Peyer's patch (tissue), 4 donors: ENCODE results near the gene FARP1. TPM values are rescaled to one million over a fixed set of nuclear protein-coding genes. Genes with fewer than 3 reads are reported as not detected.

Experiments used
- DNase-seq, 3 donors: peaks; one replicate each; pipeline ENCODE4 v3.0.0-alpha.2; 2017 to 2019
- H3K27ac ChIP-seq, 4 donors: fragments of 200-600 bp; sonication (generic); one replicate each; pipeline ENCODE4 v1.5.1; 2016 to 2019
- H3K27me3 ChIP-seq, 2 donors: fragments of 200-600 bp; sonication (generic); one replicate each; pipeline ENCODE4 v1.5.1; 2019
- H3K36me3 ChIP-seq, 3 donors: fragments of 200-600 bp; sonication (generic); one replicate each; pipeline ENCODE4 v1.5.1; 2016 to 2019
- H3K4me1 ChIP-seq, 4 donors: fragments of 200-600 bp; sonication (generic); one replicate each; pipeline ENCODE4 v1.5.1; 2016 to 2019
- H3K4me3 ChIP-seq, 4 donors: fragments of 200-600 bp; sonication (generic); 1 replicate in 3 of 4; 2 replicates in 1 of 4; pipeline ENCODE4 v1.5.1; 2016 to 2019; ENCODE audit warnings: mild to moderate bottlenecking in 1 of 4
- H3K9me3 ChIP-seq, 4 donors: fragments of 200-600 bp; sonication (generic); one replicate each; pipeline ENCODE4 v1.5.1; 2016 to 2019; ENCODE audit warnings: mild to moderate bottlenecking in 1 of 4
- CTCF ChIP-seq, 6 experiments: fragments of 450-650 bp in 4 of 6; fragments of 200-600 bp in 2 of 6; sonication (generic) in 1 of 6; IDR thresholded peaks; one replicate each; pipeline ENCODE4 v1.5.1; 2017 to 2019; ENCODE audit warnings: antibody characterized with exemption in 6 of 6, mild to moderate bottlenecking in 3 of 6, moderate library complexity in 1 of 6
- POLR2A ChIP-seq, 2 donors: fragments of 450-650 bp; IDR thresholded peaks; one replicate each; pipeline ENCODE4 v1.5.1; 2017; ENCODE audit warnings: antibody characterized with exemption in 2 of 2, mild to moderate bottlenecking in 2 of 2, moderate library complexity in 2 of 2
- total RNA-seq, 4 donors: library from RNA; depleted of rRNA; stranded (reverse); fragments of >200 nt; gene quantifications; one replicate each; pipeline ENCODE4 v1.1.0, GENCODE V29; 2016

The FARP1 gene
- total RNA-seq, 4 donors from 2014 or later, result 10.6 to 61.1 (median 14.9) TPM

GRCh38 chr13:98436233-98436910 lies 293.5 kb downstream of the FARP1 start:
- H3K4me1 ChIP-seq, result no peaks in the 10 kb centered on the region
- H3K36me3 ChIP-seq, result peaks cover 0 to 11% (median 0%) of the 10 kb centered on the region in 3 donors
- TF ChIP-seq CTCF (IDR thresholded peaks at IDR 0.05) (no peak), POLR2A (IDR thresholded peaks at IDR 0.05) (no peak)
- no peaks in the 10 kb centered on the region for H3K27me3 ChIP-seq
- H3K9me3 ChIP-seq, result no peaks in the 10 kb centered on the region
- H3K4me3 ChIP-seq, result no peak overlapping the region
- no peak overlapping the region for H3K27ac ChIP-seq
- no peak for DNase-seq

- TF ChIP-seq CTCF (IDR thresholded peaks at IDR 0.05) (no peak), POLR2A (IDR thresholded peaks at IDR 0.05) (no peak)
- DNase-seq, result no peak
- Histone ChIP-seq H3K9me3 (no peaks in the 10 kb centered on the region), H3K4me1 (no peaks in the 10 kb centered on the region), H3K36me3 (peaks cover 0 to 11% (median 0%) of the 10 kb centered on the region in 3 donors), H3K27ac (no peak overlapping the region), H3K27me3 (no peaks in the 10 kb centered on the region), H3K4me3 (no peak overlapping the region)
These were observed 295.6 kb downstream of the FARP1 start for GRCh38 chr13:98438246-98439125.

- no peak for DNase-seq
- H3K9me3 ChIP-seq, result no peaks in the 10 kb centered on the region
- H3K4me3 ChIP-seq, result no peak overlapping the region
- TF ChIP-seq CTCF (IDR thresholded peaks at IDR 0.05), result no peak
- TF ChIP-seq POLR2A (IDR thresholded peaks at IDR 0.05), result no peak
- no peaks in the 10 kb centered on the region for H3K4me1 ChIP-seq
- H3K27ac ChIP-seq, result no peak overlapping the region
- H3K36me3 ChIP-seq, result peaks cover 0 to 11% (median 0%) of the 10 kb centered on the region in 3 donors
- no peaks in the 10 kb centered on the region for H3K27me3 ChIP-seq
These were observed 296.4 kb downstream of the FARP1 start for GRCh38 chr13:98439126-98439828.

GRCh38 chr13:98439896-98440295 lies 297.0 kb downstream of the FARP1 start:
- peaks cover 0 to 11% (median 0%) of the 10 kb centered on the region in 3 donors for H3K36me3 ChIP-seq
- no peaks in the 10 kb centered on the region for H3K9me3 ChIP-seq
- H3K27ac ChIP-seq, result no peak overlapping the region
- no peaks in the 10 kb centered on the region for H3K4me1 ChIP-seq
- TF ChIP-seq CTCF (IDR thresholded peaks at IDR 0.05) (no peak), POLR2A (IDR thresholded peaks at IDR 0.05) (no peak)
- no peak for DNase-seq
- no peak overlapping the region for H3K4me3 ChIP-seq
- no peaks in the 10 kb centered on the region for H3K27me3 ChIP-seq

- no peak overlapping the region for H3K4me3 ChIP-seq
- no peaks in the 10 kb centered on the region for H3K27me3 ChIP-seq
- no peak for DNase-seq
- no peak overlapping the region for H3K27ac ChIP-seq
- peaks cover 0 to 5% (median 5%) of the 10 kb centered on the region in 4 donors for H3K4me1 ChIP-seq
- H3K36me3 ChIP-seq, result peaks cover 0 to 11% (median 0%) of the 10 kb centered on the region in 3 donors
- TF ChIP-seq CTCF (IDR thresholded peaks at IDR 0.05), result no peak
- no peak for TF ChIP-seq POLR2A (IDR thresholded peaks at IDR 0.05)
- H3K9me3 ChIP-seq, result no peaks in the 10 kb centered on the region
These were observed 297.6 kb downstream of the FARP1 start for GRCh38 chr13:98440390-98441055.
